H9 (cell line): Measurements from ENCODE around the gene MYRIP. TPM values are rescaled to one million over a fixed set of nuclear protein-coding genes. Genes with fewer than 3 reads are reported as not detected.

Experiments
- DNase-seq: peaks from one replicate; pipeline ENCODE4 v3.0.0-alpha.2; 2017
- H2AFZ ChIP-seq: one replicate; pipeline ENCODE4 v1.6.1; 2013; ENCODE audit warnings: mild to moderate bottlenecking, low read length, control low read depth, moderate library complexity
- H2AK5ac ChIP-seq: 2 replicates; pipeline ENCODE4 v1.6.1; 2013; ENCODE audit warnings: low read length, control low read depth, mixed read lengths; ENCODE audit not compliant: insufficient read length
- H2BK120ac ChIP-seq: one replicate; pipeline ENCODE4 v1.6.1; 2013; ENCODE audit warnings: low read depth, mild to moderate bottlenecking, low read length, control low read depth, inconsistent platforms; ENCODE audit not compliant: poor library complexity, severe bottlenecking
- H2BK12ac ChIP-seq: 2 replicates; pipeline ENCODE4 v1.6.1; 2013; ENCODE audit warnings: low read length, control low read depth, mixed read lengths, low read depth; ENCODE audit not compliant: insufficient read length
- H2BK15ac ChIP-seq: 2 replicates; pipeline ENCODE4 v1.6.1; 2013; ENCODE audit warnings: low read depth, low read length, control low read depth
- H2BK20ac ChIP-seq: one replicate; pipeline ENCODE4 v1.6.1; 2013; ENCODE audit warnings: low read depth, mild to moderate bottlenecking, low read length, control low read depth, inconsistent platforms; ENCODE audit not compliant: poor library complexity, severe bottlenecking
- H2BK5ac ChIP-seq: 2 replicates; pipeline ENCODE4 v1.6.1; 2013; ENCODE audit warnings: low read length, control low read depth, mixed read lengths; ENCODE audit not compliant: insufficient read length
- H3K14ac ChIP-seq: 2 replicates; pipeline ENCODE4 v1.6.1; 2013; ENCODE audit warnings: low read length, control low read depth; ENCODE audit not compliant: insufficient read depth
- H3K18ac ChIP-seq: 2 replicates; pipeline ENCODE4 v1.6.1; 2013; ENCODE audit warnings: low read depth, mild to moderate bottlenecking, mixed read lengths, low read length, control low read depth; ENCODE audit not compliant: insufficient read length
- H3K23ac ChIP-seq: 2 replicates; pipeline ENCODE4 v1.6.1; 2013; ENCODE audit warnings: low read length, control low read depth, mixed read lengths, low read depth; ENCODE audit not compliant: insufficient read length
- H3K23me2 ChIP-seq: 2 replicates; pipeline ENCODE4 v1.6.1; 2013; ENCODE audit warnings: low read depth, mild to moderate bottlenecking, mixed read lengths, low read length, control low read depth; ENCODE audit not compliant: insufficient read length, poor library complexity, severe bottlenecking
- H3K27ac ChIP-seq: 2 replicates; pipeline ENCODE4 v1.5.1; 2013; ENCODE audit warnings: low read length, control low read depth, mixed read lengths, low read depth; ENCODE audit not compliant: insufficient read length
- H3K27me3 ChIP-seq: 2 replicates; pipeline ENCODE4 v1.6.1; 2013; ENCODE audit warnings: low read length, control low read depth, inconsistent platforms; ENCODE audit not compliant: insufficient read depth
- H3K4ac ChIP-seq: 2 replicates; pipeline ENCODE4 v1.6.1; 2013; ENCODE audit warnings: low read depth, mild to moderate bottlenecking, control low read depth, inconsistent platforms, low read length, moderate library complexity
- H3K4me1 ChIP-seq: 2 replicates; pipeline ENCODE4 v1.6.1; 2013; ENCODE audit warnings: low read length, control low read depth, inconsistent platforms; ENCODE audit not compliant: insufficient read depth
- H3K4me2 ChIP-seq: 2 replicates; pipeline ENCODE4 v1.6.1; 2013; ENCODE audit warnings: low read length, control low read depth, mixed read lengths; ENCODE audit not compliant: insufficient read length, insufficient read depth
- H3K56ac ChIP-seq: 2 replicates; pipeline ENCODE4 v1.6.1; 2013; ENCODE audit warnings: low read depth, mild to moderate bottlenecking, mixed read lengths, low read length, control low read depth; ENCODE audit not compliant: insufficient read length
- H3K79me1 ChIP-seq: 2 replicates; pipeline ENCODE4 v1.6.1; 2013; ENCODE audit warnings: low read depth, mild to moderate bottlenecking, moderate library complexity, low read length, control low read depth, inconsistent platforms; ENCODE audit not compliant: insufficient read depth, poor library complexity, severe bottlenecking
- H3K79me2 ChIP-seq: 2 replicates; pipeline ENCODE4 v1.6.1; 2013; ENCODE audit warnings: low read length, control low read depth, inconsistent platforms; ENCODE audit not compliant: insufficient read depth
- H3K9ac ChIP-seq: 2 replicates; pipeline ENCODE4 v1.6.1; 2013; ENCODE audit warnings: low read length, control low read depth, mixed read lengths; ENCODE audit not compliant: insufficient read length; ENCODE audit errors: extremely low read depth
- H3K9me3 ChIP-seq: one replicate; pipeline ENCODE4 v1.6.1; 2013; ENCODE audit warnings: low read depth, low read length, inconsistent platforms; ENCODE audit not compliant: control insufficient read depth
- H3T11ph ChIP-seq: one replicate; pipeline ENCODE4 v1.6.1; 2013; ENCODE audit warnings: mild to moderate bottlenecking, low read length, control low read depth, inconsistent platforms
- H4K20me1 ChIP-seq: one replicate; pipeline ENCODE4 v1.6.1; 2013; ENCODE audit not compliant: control insufficient read depth, insufficient read length, insufficient read depth
- H4K5ac ChIP-seq: 2 replicates; pipeline ENCODE4 v1.6.1; 2013; ENCODE audit warnings: low read depth, mild to moderate bottlenecking, mixed read lengths, low read length, control low read depth; ENCODE audit not compliant: insufficient read length
- H4K8ac ChIP-seq: replicated peaks from 2 replicates; pipeline ENCODE4 v1.6.1; 2013; ENCODE audit warnings: low read length, control low read depth, mixed read lengths, low read depth; ENCODE audit not compliant: insufficient read length
- H4K91ac ChIP-seq: 2 replicates; pipeline ENCODE4 v1.6.1; 2013; ENCODE audit warnings: low read depth, mild to moderate bottlenecking, moderate library complexity, mixed read lengths, low read length, control low read depth; ENCODE audit not compliant: insufficient read length
- H3K27ac Mint-ChIP-seq, 3 experiments: 2 replicates in 2 of 3; 3 replicates in 1 of 3; pipeline ENCODE4 v1.8.0; 2020 to 2021; ENCODE audit warnings: mixed read lengths in 3 of 3, mild to moderate bottlenecking in 1 of 3, moderate library complexity in 1 of 3
- H3K27me3 Mint-ChIP-seq: 2 replicates; pipeline ENCODE4 v1.8.0; 2021; ENCODE audit warnings: low read depth, mild to moderate bottlenecking, moderate library complexity, mixed read lengths
- H3K36me3 Mint-ChIP-seq, 3 experiments: 2 replicates in 2 of 3; 3 replicates in 1 of 3; pipeline ENCODE4 v1.8.0; 2020 to 2021; ENCODE audit warnings: low read depth in 3 of 3, mixed read lengths in 3 of 3; ENCODE audit not compliant: insufficient read depth in 1 of 3
- H3K4me1 Mint-ChIP-seq, 2 experiments: 2 replicates each; pipeline ENCODE4 v1.8.0; 2020; ENCODE audit warnings: mixed read lengths in 2 of 2
- H3K4me3 Mint-ChIP-seq, 2 experiments: 2 replicates in 1 of 2; 3 replicates in 1 of 2; pipeline ENCODE4 v1.8.0; 2020 to 2021; ENCODE audit warnings: mild to moderate bottlenecking in 2 of 2, mixed read lengths in 2 of 2, moderate library complexity in 1 of 2
- H3K9me3 Mint-ChIP-seq, 2 experiments: 2 replicates in 1 of 2; 3 replicates in 1 of 2; pipeline ENCODE4 v1.8.0; 2020; ENCODE audit warnings: mild to moderate bottlenecking in 2 of 2, mixed read lengths in 2 of 2, moderate library complexity in 1 of 2
- total RNA-seq: library from RNA; stranded (reverse); gene quantifications from 2 replicates; pipeline ENCODE4 v1.2.1, GENCODE V29; 2021
- TF ChIP-seq, protein P1 (sequence below): fragments of 200-600 bp; sonication (generic); conservative IDR thresholded peaks from 3 replicates; pipeline ENCODE4 v1.8.0; 2021; ENCODE audit warnings: antibody characterized with exemption, mild to moderate bottlenecking

MYRIP gene
- total RNA-seq, 1 experiment from 2014 or later, result 1.8 TPM

DNA sequence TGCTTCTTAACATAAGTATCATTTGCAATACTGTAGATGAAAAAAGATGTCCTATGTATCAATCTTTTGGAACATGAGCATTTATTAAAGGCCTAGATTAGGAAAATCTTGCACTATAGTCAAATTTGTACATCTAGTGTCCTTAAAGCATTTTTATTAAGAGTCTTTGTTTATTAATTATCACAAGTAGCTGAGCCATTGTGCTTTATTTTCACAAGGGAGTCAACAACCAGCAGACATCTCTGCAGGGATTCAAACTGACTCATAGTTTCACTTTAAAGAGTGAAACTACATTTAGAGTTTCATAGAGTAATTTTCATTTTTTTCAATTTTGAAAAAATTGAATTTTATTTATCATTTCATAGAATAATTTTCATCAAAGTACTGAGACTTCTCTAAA lies 405.6 kb downstream of the MYRIP start:
- H3K9ac ChIP-seq, result no peak overlapping the region
- H2AK5ac ChIP-seq, result no peak overlapping the region
- H3K27ac ChIP-seq, result no peak overlapping the region
- no peak overlapping the region for H2BK5ac ChIP-seq
- H2BK120ac ChIP-seq, result no peak overlapping the region
- no peak overlapping the region for H3K23ac ChIP-seq
- no peak overlapping the region for H3K56ac ChIP-seq
- H4K20me1 ChIP-seq, result no peaks in the 10 kb centered on the region
- H3K18ac ChIP-seq, result no peak overlapping the region
- H3K4ac ChIP-seq, result no peak overlapping the region
- no peak overlapping the region for H3K14ac ChIP-seq
- Mint-ChIP-seq H3K4me1 (no peaks in the 10 kb centered on the region), H3K36me3 (no peaks in the 10 kb centered on the region), H3K27me3 (no peaks in the 10 kb centered on the region), H3K4me3 (no peak overlapping the region), H3K27ac (no peak overlapping the region), H3K9me3 (no peaks in the 10 kb centered on the region; a peak in 1 of 5 replicates)
- H3K27me3 ChIP-seq, result no peaks in the 10 kb centered on the region
- TF ChIP-seq, protein P1, sequence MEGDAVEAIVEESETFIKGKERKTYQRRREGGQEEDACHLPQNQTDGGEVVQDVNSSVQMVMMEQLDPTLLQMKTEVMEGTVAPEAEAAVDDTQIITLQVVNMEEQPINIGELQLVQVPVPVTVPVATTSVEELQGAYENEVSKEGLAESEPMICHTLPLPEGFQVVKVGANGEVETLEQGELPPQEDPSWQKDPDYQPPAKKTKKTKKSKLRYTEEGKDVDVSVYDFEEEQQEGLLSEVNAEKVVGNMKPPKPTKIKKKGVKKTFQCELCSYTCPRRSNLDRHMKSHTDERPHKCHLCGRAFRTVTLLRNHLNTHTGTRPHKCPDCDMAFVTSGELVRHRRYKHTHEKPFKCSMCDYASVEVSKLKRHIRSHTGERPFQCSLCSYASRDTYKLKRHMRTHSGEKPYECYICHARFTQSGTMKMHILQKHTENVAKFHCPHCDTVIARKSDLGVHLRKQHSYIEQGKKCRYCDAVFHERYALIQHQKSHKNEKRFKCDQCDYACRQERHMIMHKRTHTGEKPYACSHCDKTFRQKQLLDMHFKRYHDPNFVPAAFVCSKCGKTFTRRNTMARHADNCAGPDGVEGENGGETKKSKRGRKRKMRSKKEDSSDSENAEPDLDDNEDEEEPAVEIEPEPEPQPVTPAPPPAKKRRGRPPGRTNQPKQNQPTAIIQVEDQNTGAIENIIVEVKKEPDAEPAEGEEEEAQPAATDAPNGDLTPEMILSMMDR, result no peak
- no peak overlapping the region for H2BK12ac ChIP-seq
- no peaks in the 10 kb centered on the region for H3K79me2 ChIP-seq
- no peak overlapping the region for H4K8ac ChIP-seq
- H4K5ac ChIP-seq, result no peak overlapping the region
- no peak overlapping the region for H2AFZ ChIP-seq
- no peak for DNase-seq
- no peak overlapping the region for H2BK20ac ChIP-seq
- no peaks in the 10 kb centered on the region for H3K4me1 ChIP-seq
- H3K79me1 ChIP-seq, result no peaks in the 10 kb centered on the region
- no peaks in the 10 kb centered on the region for H3K23me2 ChIP-seq
- no peak overlapping the region for H4K91ac ChIP-seq
- no peak overlapping the region for H3T11ph ChIP-seq
- H3K9me3 ChIP-seq, result no peaks in the 10 kb centered on the region
- H2BK15ac ChIP-seq, result no peak overlapping the region
- no peak overlapping the region for H3K4me2 ChIP-seq
